Trophoblast cell (in vitro differentiated cells and primary cell): Measurements from ENCODE around the gene PRDM16.

Experiments used
- DNase-seq, 2 donors: peaks; one replicate each; pipeline ENCODE4 v3.0.0-alpha.2; 2016
- H2AFZ ChIP-seq: 2 replicates; pipeline ENCODE4 v1.6.1; 2013; ENCODE audit warnings: low read length, moderate library complexity, mild to moderate bottlenecking; ENCODE audit not compliant: insufficient read depth, poor library complexity
- H2AK5ac ChIP-seq: 2 replicates; pipeline ENCODE4 v1.6.1; 2013; ENCODE audit warnings: mild to moderate bottlenecking, low read length
- H2BK120ac ChIP-seq: 2 replicates; pipeline ENCODE4 v1.6.1; 2013; ENCODE audit warnings: low read length, mild to moderate bottlenecking, moderate library complexity; ENCODE audit not compliant: insufficient read depth, poor library complexity
- H2BK12ac ChIP-seq: 2 replicates; pipeline ENCODE4 v1.6.1; 2013; ENCODE audit warnings: mild to moderate bottlenecking, low read length, moderate library complexity
- H2BK5ac ChIP-seq: 2 replicates; pipeline ENCODE4 v1.6.1; 2013; ENCODE audit warnings: low read length, low read depth, moderate library complexity, mild to moderate bottlenecking; ENCODE audit not compliant: poor library complexity
- H3K14ac ChIP-seq: 2 replicates; pipeline ENCODE4 v1.6.1; 2013; ENCODE audit warnings: mild to moderate bottlenecking, low read length
- H3K18ac ChIP-seq: 2 replicates; pipeline ENCODE4 v1.6.1; 2013; ENCODE audit warnings: mild to moderate bottlenecking, low read length
- H3K23ac ChIP-seq: 2 replicates; pipeline ENCODE4 v1.6.1; 2013; ENCODE audit warnings: low read length
- H3K27ac ChIP-seq: 2 replicates; pipeline ENCODE4 v1.5.1; 2013; ENCODE audit warnings: low read depth, mild to moderate bottlenecking, inconsistent platforms, low read length, moderate library complexity
- H3K27me3 ChIP-seq: 2 replicates; pipeline ENCODE4 v1.6.1; 2013; ENCODE audit warnings: inconsistent platforms, mild to moderate bottlenecking, low read length, moderate library complexity; ENCODE audit not compliant: insufficient read depth
- H3K36me3 ChIP-seq, 2 experiments: 1 replicate in 1 of 2; 2 replicates in 1 of 2; pipeline ENCODE4 v1.6.1; 2013; ENCODE audit warnings: low read length in 2 of 2, mild to moderate bottlenecking in 2 of 2, moderate library complexity in 1 of 2; ENCODE audit not compliant: insufficient read depth in 2 of 2, control insufficient read depth in 1 of 2
- H3K4ac ChIP-seq: 2 replicates; pipeline ENCODE4 v1.6.1; 2013; ENCODE audit warnings: low read depth, mild to moderate bottlenecking, low read length, moderate library complexity
- H3K4me1 ChIP-seq, 2 experiments: 1 replicate in 1 of 2; 2 replicates in 1 of 2; pipeline ENCODE4 v1.6.1; 2013; ENCODE audit warnings: low read length in 2 of 2, mild to moderate bottlenecking in 2 of 2, moderate library complexity in 1 of 2; ENCODE audit not compliant: insufficient read depth in 2 of 2, control insufficient read depth in 1 of 2
- H3K4me2 ChIP-seq: 2 replicates; pipeline ENCODE4 v1.6.1; 2013; ENCODE audit warnings: inconsistent platforms, mild to moderate bottlenecking, low read length, moderate library complexity
- H3K4me3 ChIP-seq: 2 replicates; pipeline ENCODE4 v1.5.1; 2013; ENCODE audit warnings: mild to moderate bottlenecking, low read depth, low read length, inconsistent platforms
- H3K79me1 ChIP-seq: one replicate; pipeline ENCODE4 v1.6.1; 2013; ENCODE audit warnings: low read length
- H3K79me2 ChIP-seq: 2 replicates; pipeline ENCODE4 v1.6.1; 2013; ENCODE audit warnings: low read length, mild to moderate bottlenecking; ENCODE audit not compliant: control insufficient read depth, insufficient read depth, poor library complexity
- H3K9ac ChIP-seq: 2 replicates; pipeline ENCODE4 v1.6.1; 2013; ENCODE audit warnings: mild to moderate bottlenecking, low read length
- H3K9me3 ChIP-seq: 2 replicates; pipeline ENCODE4 v1.6.1; 2013; ENCODE audit warnings: low read depth, mild to moderate bottlenecking, control low read depth, inconsistent platforms, low read length; ENCODE audit not compliant: insufficient read depth
- H4K12ac ChIP-seq: 2 replicates; pipeline ENCODE4 v1.6.1; 2013; ENCODE audit warnings: low read depth, mild to moderate bottlenecking, low read length, moderate library complexity
- H4K8ac ChIP-seq: 2 replicates; pipeline ENCODE4 v1.6.1; 2013; ENCODE audit warnings: low read depth, mild to moderate bottlenecking, low read length, moderate library complexity
- H4K91ac ChIP-seq: one replicate; pipeline ENCODE4 v1.6.1; 2013; ENCODE audit warnings: low read depth, mild to moderate bottlenecking, low read length, moderate library complexity
- WGBS: extraction: QIAGEN DNeasy Blood & Tissue Kit; methylation state at CpG from one replicate; pipeline ENCODE4 v1.1.7; 2013; ENCODE audit warnings: missing lambda C conversion rate; ENCODE audit not compliant: insufficient read length, insufficient coverage; ENCODE audit errors: extremely low coverage; 5-methylcytosine and 5-hydroxymethylcytosine counted together

Gene PRDM16

GRCh38 chr1:3139451-3139852 is 70.4 kb downstream of the PRDM16 start:
- Histone ChIP-seq H4K8ac (no peak overlapping the region), H3K4me3 (no peak overlapping the region), H2BK5ac (no peak overlapping the region), H4K12ac (no peak overlapping the region), H3K4ac (no peak overlapping the region), H3K9ac (no peak overlapping the region), H3K79me1 (no peaks in the 10 kb centered on the region), H4K91ac (no peak overlapping the region), H2BK12ac (no peak overlapping the region), H3K9me3 (no peaks in the 10 kb centered on the region), H2AFZ (no peak overlapping the region), H2AK5ac (no peak overlapping the region), H3K27me3 (no peaks in the 10 kb centered on the region), H3K4me1 (no peaks in the 10 kb centered on the region), H3K36me3 (no peaks in the 10 kb centered on the region), H3K79me2 (no peaks in the 10 kb centered on the region), H3K4me2 (no peak overlapping the region), H3K18ac (no peak overlapping the region), H2BK120ac (no peak overlapping the region), H3K23ac (no peak overlapping the region), H3K14ac (no peak overlapping the region), H3K27ac (no peak overlapping the region)
- WGBS, result no CpG with 5 or more reads among the region's 16 CpGs
- DNase-seq, result no peak

- Histone ChIP-seq H3K27ac (no peak overlapping the region), H3K4me3 (no peak overlapping the region), H2AFZ (no peak overlapping the region), H3K27me3 (no peaks in the 10 kb centered on the region), H2BK12ac (no peak overlapping the region), H4K8ac (no peak overlapping the region), H3K14ac (no peak overlapping the region), H4K12ac (no peak overlapping the region), H3K23ac (no peak overlapping the region), H2BK5ac (no peak overlapping the region), H2AK5ac (no peak overlapping the region), H3K4me2 (no peak overlapping the region), H3K9ac (no peak overlapping the region), H3K9me3 (no peaks in the 10 kb centered on the region), H3K36me3 (no peaks in the 10 kb centered on the region), H3K18ac (no peak overlapping the region), H3K4ac (no peak overlapping the region), H3K79me1 (no peaks in the 10 kb centered on the region), H3K4me1 (no peaks in the 10 kb centered on the region), H4K91ac (no peak overlapping the region), H3K79me2 (no peaks in the 10 kb centered on the region), H2BK120ac (no peak overlapping the region)
- no CpG with 5 or more reads among the region's 26 CpGs for WGBS
- DNase-seq, result no peak
Measured at GRCh38 chr1:3139871-3140361, 70.9 kb downstream of the PRDM16 start.

DNA sequence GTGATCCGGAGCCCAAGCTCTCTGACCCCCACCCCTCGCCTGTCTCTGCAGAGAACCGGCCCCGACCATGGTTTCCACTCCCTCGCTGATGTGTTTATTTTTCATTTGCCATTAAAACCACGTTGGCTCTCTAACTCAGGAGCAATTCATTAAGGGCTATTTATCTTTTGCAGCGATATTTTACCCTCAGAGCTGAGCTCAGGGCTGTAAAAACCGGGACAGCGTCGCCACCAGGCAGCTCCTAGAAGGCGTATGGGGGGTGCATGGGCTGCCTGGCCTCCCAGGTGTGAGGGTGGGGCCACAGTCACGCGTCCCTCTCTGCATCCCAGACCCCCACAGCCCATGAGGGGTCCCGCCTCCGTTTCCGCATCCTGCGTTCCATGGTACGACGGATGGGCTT is 71.4 kb downstream of the PRDM16 start:
- H3K4ac ChIP-seq, result no peak overlapping the region
- no peaks in the 10 kb centered on the region for H3K4me1 ChIP-seq
- no peak for DNase-seq
- H3K79me2 ChIP-seq, result no peaks in the 10 kb centered on the region
- no peak overlapping the region for H2AFZ ChIP-seq
- no peak overlapping the region for H2BK5ac ChIP-seq
- H3K4me2 ChIP-seq, result no peak overlapping the region
- no peak overlapping the region for H2BK120ac ChIP-seq
- H2AK5ac ChIP-seq, result no peak overlapping the region
- H4K91ac ChIP-seq, result no peak overlapping the region
- no peak overlapping the region for H3K23ac ChIP-seq
- H3K79me1 ChIP-seq, result no peaks in the 10 kb centered on the region
- H3K9me3 ChIP-seq, result no peaks in the 10 kb centered on the region
- no peak overlapping the region for H3K14ac ChIP-seq
- H3K27me3 ChIP-seq, result no peaks in the 10 kb centered on the region
- no peak overlapping the region for H4K8ac ChIP-seq
- no peak overlapping the region for H2BK12ac ChIP-seq
- H3K36me3 ChIP-seq, result no peaks in the 10 kb centered on the region
- WGBS, result no CpG with 5 or more reads among the region's 19 CpGs
- H3K18ac ChIP-seq, result no peak overlapping the region
- no peak overlapping the region for H3K9ac ChIP-seq
- no peak overlapping the region for H3K27ac ChIP-seq
- H3K4me3 ChIP-seq, result no peak overlapping the region
- no peak overlapping the region for H4K12ac ChIP-seq

DNA sequence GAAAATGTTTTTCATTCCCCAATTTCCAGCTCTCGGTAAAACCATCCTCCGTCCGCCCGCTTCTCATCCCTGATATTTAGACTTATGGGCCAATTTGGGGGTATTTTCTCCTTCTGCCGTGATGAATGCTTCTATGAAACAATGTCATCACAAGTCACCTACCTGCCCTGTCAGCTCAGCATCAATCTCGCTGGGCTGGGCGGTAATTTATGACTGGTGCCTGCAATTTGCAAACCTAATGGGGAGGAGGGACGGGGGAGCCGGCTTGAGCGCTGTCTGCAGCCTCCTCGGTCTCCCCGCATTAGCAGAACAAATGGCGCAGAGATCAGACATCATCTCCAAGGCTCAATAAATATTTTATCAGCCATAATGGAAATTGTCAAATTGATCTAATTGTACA is 72.1 kb downstream of the PRDM16 start:
- Histone ChIP-seq H3K4me3 (no peak overlapping the region), H4K91ac (no peak overlapping the region), H3K36me3 (no peaks in the 10 kb centered on the region), H2BK5ac (no peak overlapping the region), H2BK120ac (no peak overlapping the region), H4K12ac (no peak overlapping the region), H3K18ac (no peak overlapping the region), H3K27me3 (no peaks in the 10 kb centered on the region), H3K27ac (no peak overlapping the region), H2AK5ac (no peak overlapping the region), H4K8ac (no peak overlapping the region), H3K23ac (no peak overlapping the region), H3K4ac (no peak overlapping the region), H3K9me3 (no peaks in the 10 kb centered on the region), H2AFZ (no peak overlapping the region), H3K4me1 (no peaks in the 10 kb centered on the region), H3K79me1 (no peaks in the 10 kb centered on the region), H3K9ac (no peak overlapping the region), H2BK12ac (no peak overlapping the region), H3K79me2 (no peaks in the 10 kb centered on the region), H3K4me2 (no peak overlapping the region), H3K14ac (no peak overlapping the region)
- no CpG with 5 or more reads among the region's 13 CpGs for WGBS
- DNase-seq, result no peak
